HEK293T (cell line): ENCODE measurements around the gene PLPP7.
"Not testable (repeated sequence)": the region's sequence is repeated elsewhere in the genome, so short reads cannot be mapped to it uniquely, and the experiment has no call there.

Source experiments
- CTCF ChIA-PET: fragments of 350-600 bp; formaldehyde crosslinking; extraction: SDS; loops from one replicate; lab custom pipeline; 2021; ENCODE audit warnings: antibody characterized with exemption, inconsistent platforms; lab: Yijun Ruan, JAX
- POLR2A ChIA-PET: fragments of 350-600 bp; formaldehyde crosslinking; extraction: SDS; loops from one replicate; lab custom pipeline; 2020; ENCODE audit warnings: antibody characterized with exemption, inconsistent platforms; lab: Yijun Ruan, JAX
- DNase-seq: peaks from one replicate; pipeline ENCODE4 v3.0.0; 2012; ENCODE audit warnings: mixed read lengths; ENCODE audit errors: extremely low spot score
- ARNT ChIP-seq: fragments of 450-650 bp; IDR thresholded peaks from 2 replicates; pipeline ENCODE4 v1.6.1; 2017; ENCODE audit warnings: mild to moderate bottlenecking
- BHLHE40 ChIP-seq: fragments of 450-650 bp; IDR thresholded peaks from 2 replicates; pipeline ENCODE4 v1.6.1; 2016; ENCODE audit warnings: mild to moderate bottlenecking, moderate library complexity, borderline replicate concordance
- CTBP1 ChIP-seq: fragments of 450-650 bp; IDR thresholded peaks from 2 replicates; pipeline ENCODE4 v1.6.1; 2016; ENCODE audit warnings: borderline replicate concordance
- ELF4 ChIP-seq: fragments of 450-650 bp; IDR thresholded peaks from 2 replicates; pipeline ENCODE4 v1.6.1; 2017; ENCODE audit warnings: antibody characterized with exemption
- FOXA1 ChIP-seq: fragments of 450-650 bp; IDR thresholded peaks from 2 replicates; pipeline ENCODE4 v1.6.1; 2016; ENCODE audit warnings: mild to moderate bottlenecking
- FOXK2 ChIP-seq: fragments of 450-650 bp; IDR thresholded peaks from 2 replicates; pipeline ENCODE4 v1.6.1; 2016; ENCODE audit warnings: mild to moderate bottlenecking
- FOXM1 ChIP-seq: fragments of 450-650 bp; IDR thresholded peaks from 2 replicates; pipeline ENCODE4 v1.6.1; 2017; ENCODE audit warnings: mild to moderate bottlenecking, borderline replicate concordance
- HDGF ChIP-seq: fragments of 450-650 bp; IDR thresholded peaks from 2 replicates; pipeline ENCODE4 v1.6.1; 2017; ENCODE audit warnings: antibody characterized with exemption, borderline replicate concordance
- L3MBTL2 ChIP-seq: fragments of 450-650 bp; conservative IDR thresholded peaks from 2 replicates; pipeline ENCODE4 v1.6.1; 2016; ENCODE audit warnings: mild to moderate bottlenecking
- LEF1 ChIP-seq: fragments of 450-650 bp; IDR thresholded peaks from 2 replicates; pipeline ENCODE4 v1.6.1; 2017; ENCODE audit warnings: mild to moderate bottlenecking, borderline replicate concordance
- NFRKB ChIP-seq: fragments of 450-650 bp; IDR thresholded peaks from 2 replicates; pipeline ENCODE4 v1.6.1; 2016; ENCODE audit warnings: mild to moderate bottlenecking, moderate library complexity
- SP1 ChIP-seq: fragments of 450-650 bp; IDR thresholded peaks from 2 replicates; pipeline ENCODE4 v1.6.1; 2017
- SUZ12 ChIP-seq: fragments of 450-650 bp; IDR thresholded peaks from 2 replicates; pipeline ENCODE4 v1.6.1; 2016; ENCODE audit warnings: mild to moderate bottlenecking
- TARDBP ChIP-seq: fragments of 450-650 bp; IDR thresholded peaks from 2 replicates; pipeline ENCODE4 v1.6.1; 2016
- ZNF384 ChIP-seq: fragments of 450-650 bp; IDR thresholded peaks from 2 replicates; pipeline ENCODE4 v1.6.1; 2016
- TF ChIP-seq, protein P1 (sequence below): fragments of 450-650 bp; IDR thresholded peaks from 2 replicates; pipeline ENCODE4 v1.6.1; 2016

Gene PLPP7

DNA sequence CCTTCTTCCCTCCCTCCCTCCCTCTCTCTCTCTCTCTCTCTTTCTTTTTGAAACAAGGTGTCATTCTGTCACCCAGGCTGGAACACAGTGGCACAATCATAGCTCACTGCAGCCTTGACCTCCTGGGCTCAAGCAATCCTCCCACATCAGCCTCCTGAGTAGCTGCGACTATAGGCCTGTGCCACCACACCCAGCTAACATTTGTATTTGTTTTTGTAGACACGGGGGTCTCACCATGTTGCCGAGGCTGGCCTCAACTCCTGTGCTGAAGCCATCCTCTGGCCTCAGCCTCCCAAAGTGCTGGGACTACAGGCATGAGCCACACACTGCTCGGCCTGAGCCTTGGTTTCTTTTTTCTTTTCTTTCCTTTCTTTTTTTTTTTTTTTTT lies 45.8 kb downstream of the PLPP7 start:
- TF ChIP-seq NFRKB (no peak), ARNT (no peak), HDGF (no peak), BHLHE40 (no peak), FOXK2 (no peak), SP1 (no peak)
- no peak for DNase-seq
- POLR2A ChIA-PET: interaction anchor here (1.4 kb wide), 1 partner anchor 211 kb away, joined by 3 read pairs; no protein-coding TSS in a partner anchor
- CTCF ChIA-PET: interaction anchor here (0.6 kb wide), 1 partner anchor 154 kb away, joined by 3 read pairs; no protein-coding TSS in a partner anchor

DNA sequence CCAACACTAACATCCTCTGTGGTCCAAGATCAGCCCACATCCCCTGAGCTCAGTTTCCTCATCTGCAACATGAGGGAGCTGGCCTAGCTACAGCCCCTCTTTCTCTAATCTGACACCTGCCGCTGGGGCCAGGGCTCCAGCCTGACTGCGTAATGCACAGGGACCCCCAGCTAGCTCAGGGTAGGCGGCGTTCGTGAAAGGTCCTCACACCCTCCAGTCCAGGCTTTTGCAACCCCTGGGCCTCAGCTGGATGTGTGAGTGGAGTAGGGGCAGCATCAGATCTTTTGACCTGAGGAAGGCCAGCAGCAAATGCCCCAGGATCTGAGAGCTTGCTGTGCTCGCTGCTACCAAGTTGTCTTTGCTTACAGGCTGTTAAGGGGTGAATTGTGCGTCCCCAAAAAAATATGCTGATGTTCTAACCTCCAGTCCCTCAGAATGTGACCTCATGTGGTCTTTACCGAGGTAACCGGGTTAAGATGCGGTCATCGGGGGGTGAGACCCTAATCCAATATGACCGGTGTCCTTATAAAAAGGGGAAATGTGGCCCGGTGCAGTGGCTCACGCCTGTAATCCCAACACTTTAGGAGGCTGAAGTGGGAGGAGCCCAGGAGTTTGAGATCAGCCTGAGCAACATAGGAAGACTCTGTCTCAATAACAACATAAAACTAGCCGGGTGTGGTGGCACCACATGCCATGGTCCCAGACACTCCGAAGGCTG lies 47.8 kb downstream of the PLPP7 start:
- DNase-seq: no peak
- POLR2A ChIA-PET: no interaction called here
- no peak for TF ChIP-seq FOXK2
- no peak for TF ChIP-seq ARNT
- CTCF ChIA-PET: interaction anchor here (0.8 to 1.1 kb wide), 5 partner anchors 9 to 240 kb away, joined by 3 to 5 read pairs (median 3); no protein-coding TSS in a partner anchor

DNA sequence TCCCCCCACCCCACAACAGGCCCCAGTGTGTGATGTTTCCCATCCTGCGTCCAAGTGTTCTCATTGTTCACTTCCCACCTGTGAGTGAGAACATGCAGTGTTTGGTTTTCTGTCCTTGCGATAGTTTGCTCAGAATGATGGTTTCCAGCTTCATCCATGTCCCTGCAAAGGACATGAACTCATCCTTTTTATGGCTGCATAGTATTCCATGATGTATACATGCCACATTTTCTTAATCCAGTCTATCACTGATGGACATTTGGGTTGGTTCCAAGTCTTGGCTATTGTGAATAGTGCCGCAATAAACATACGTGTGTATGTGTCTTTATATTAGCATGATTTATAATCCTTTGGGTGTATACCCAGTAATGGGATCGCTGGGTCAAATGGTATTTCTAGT lies 49.7 kb downstream of the PLPP7 start:
- CTCF ChIA-PET, DNase-seq, POLR2A ChIA-PET: not testable (repeated sequence)

DNA sequence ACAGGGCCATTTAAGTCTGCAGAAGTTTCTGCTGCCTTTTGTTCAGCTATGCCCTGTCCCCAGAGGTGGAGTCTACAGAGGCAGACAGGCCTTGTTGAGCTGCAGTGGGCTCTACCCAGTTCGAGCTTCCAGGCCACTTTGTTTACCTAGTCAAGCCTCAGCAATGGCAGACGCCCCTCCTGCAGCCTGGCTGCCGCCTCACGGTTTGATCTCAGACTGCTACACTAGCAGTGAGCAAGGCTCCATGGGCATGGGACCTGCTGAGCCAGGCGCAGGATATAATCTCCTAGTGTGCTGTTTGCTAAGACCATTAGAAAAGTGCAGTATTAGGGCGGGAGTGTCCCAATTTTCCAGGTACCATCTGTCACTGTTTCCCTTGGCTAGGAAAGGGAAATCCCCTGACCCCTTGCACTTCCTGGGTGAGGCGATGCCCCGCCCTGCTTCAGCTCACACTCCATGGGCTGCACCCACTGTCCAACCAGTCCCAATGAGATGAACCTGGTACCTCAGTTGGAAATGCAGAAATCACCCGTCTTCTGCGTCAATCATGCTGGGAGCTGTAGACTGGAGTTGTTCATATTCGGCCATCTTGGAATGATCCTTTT lies 55.5 kb downstream of the PLPP7 start:
- DNase-seq, POLR2A ChIA-PET: not testable (repeated sequence)
- CTCF ChIA-PET: interaction anchor here (0.7 kb wide), 1 partner anchor 11 kb away, joined by 3 read pairs; no protein-coding TSS in a partner anchor

DNA sequence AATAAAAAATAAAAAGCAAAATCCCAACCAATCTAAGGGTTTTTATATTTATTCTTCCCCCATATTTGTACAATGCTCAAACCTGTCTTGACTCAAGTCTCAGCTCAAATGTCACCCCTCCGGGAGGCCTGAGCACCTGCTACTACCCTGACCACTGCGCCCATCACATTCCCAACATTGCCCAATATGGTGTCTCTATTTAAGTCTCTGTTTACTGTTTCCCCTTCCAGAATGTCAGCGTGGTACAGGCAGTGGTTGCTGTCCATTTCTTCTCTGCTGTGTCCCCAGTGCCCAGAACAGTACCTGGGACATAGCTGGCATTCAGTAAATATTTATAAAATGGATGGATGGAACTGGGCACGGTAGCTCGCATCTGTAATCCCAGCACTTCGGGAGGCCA lies 57.0 kb downstream of the PLPP7 start:
- TF ChIP-seq FOXM1 (no peak), ELF4 (no peak), SP1 (no peak), NFRKB (no peak), HDGF (no peak), ARNT (no peak), FOXA1 (no peak), CTBP1 (no peak)
- CTCF ChIA-PET: no interaction called here
- no peak for DNase-seq

DNA sequence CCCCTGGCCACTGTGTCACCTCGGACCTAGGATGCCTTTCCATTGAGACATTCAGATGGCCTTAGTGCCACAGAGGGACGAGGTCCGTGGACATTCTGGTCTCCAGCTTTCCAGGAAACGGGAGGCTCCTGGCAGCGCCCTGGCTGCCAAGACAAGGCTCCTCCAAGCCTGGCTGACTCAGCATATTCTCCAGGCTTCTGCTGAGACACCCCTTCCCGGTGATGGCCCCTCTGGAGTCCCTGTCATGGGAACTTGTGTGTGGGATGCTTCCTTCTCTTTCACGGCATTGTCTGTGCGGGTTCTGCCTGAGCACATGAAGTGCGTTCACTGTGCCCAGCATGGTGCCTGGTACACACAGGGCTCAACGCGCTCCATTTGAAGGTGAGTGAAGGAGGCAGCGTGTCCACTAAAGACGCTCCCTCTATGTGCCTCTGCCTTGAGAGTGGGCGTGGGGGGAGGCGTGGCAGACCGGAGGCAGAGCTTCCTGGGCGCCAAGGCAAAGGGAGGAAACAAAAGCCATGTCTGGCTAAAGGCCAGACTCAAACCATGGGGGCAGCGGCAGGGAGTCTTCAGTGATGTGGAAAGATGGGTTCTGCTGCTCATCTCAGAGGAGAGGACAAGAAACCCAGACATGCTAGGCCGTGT lies 58.0 kb downstream of the PLPP7 start:
- TF ChIP-seq TARDBP (no peak), ARNT (no peak), NFRKB (no peak), FOXA1 (no peak), ELF4 (no peak), ZNF384 (no peak), FOXK2 (no peak), SP1 (no peak), BHLHE40 (no peak), HDGF (no peak), CTBP1 (no peak)
- ChIA-PET CTCF (no interaction called here), POLR2A (no interaction called here)
- no peak for DNase-seq

More for the DNA sequence above, 57.0 kb downstream of the PLPP7 start:
- POLR2A ChIA-PET: interaction anchor here (0.6 kb wide), 1 partner anchor 10 kb away, joined by 3 read pairs; no protein-coding TSS in a partner anchor

DNA sequence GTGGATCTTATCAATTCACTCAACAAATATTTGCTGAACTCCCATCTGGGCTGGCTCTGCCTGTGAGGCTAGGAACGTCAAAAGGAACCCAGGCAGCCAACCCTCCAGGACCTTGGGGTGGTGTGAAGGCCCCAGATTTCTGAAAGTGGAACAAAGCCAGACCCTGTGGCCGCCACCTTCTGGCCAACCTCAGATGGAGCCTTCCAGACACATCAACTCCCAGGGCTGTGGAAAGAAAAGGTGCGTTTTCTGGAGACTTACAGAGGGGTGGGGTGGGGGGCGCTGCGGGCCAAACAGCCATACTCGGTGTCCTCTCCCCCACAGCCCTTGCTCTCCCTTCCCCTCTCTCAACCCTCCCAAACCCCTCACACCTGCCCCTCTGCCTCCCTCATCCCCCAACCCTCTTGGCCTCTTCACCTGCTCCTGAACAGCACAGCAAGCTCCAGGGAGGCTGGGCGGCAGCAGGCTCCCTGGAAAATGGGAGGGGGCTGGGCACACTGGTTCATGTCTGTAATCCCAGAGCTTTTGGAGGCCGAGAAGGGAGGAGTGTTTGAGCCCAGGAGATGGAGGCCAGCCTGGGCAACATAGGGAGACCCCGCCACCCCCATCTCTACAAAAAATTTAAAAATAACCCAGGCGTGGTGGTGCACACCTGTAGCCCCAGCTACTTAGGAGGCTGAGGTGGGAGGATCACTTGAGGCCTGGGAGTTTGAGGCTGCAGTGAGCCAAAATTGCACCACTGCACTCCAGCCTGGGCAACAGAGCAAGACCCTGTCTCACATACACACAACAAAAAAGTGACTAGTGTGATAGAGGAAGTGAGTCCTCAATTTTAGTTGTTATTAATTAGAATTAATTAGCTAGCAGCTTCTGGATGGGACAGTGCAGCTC lies 59.4 kb downstream of the PLPP7 start:
- TF ChIP-seq FOXA1 (no peak), HDGF (no peak), SP1 (no peak), CTBP1 (no peak), BHLHE40 (no peak), FOXM1 (no peak), ELF4 (no peak), NFRKB (no peak), ZNF384 (no peak), FOXK2 (no peak), L3MBTL2 (no peak), ARNT (no peak), TARDBP (no peak), LEF1 (no peak), SUZ12 (no peak)
- TF ChIP-seq, protein P1, sequence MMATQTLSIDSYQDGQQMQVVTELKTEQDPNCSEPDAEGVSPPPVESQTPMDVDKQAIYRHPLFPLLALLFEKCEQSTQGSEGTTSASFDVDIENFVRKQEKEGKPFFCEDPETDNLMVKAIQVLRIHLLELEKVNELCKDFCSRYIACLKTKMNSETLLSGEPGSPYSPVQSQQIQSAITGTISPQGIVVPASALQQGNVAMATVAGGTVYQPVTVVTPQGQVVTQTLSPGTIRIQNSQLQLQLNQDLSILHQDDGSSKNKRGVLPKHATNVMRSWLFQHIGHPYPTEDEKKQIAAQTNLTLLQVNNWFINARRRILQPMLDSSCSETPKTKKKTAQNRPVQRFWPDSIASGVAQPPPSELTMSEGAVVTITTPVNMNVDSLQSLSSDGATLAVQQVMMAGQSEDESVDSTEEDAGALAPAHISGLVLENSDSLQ: no peak
- CTCF ChIA-PET: interaction anchor here (0.5 to 1.3 kb wide), 9 partner anchors 11 to 398 kb away, joined by 3 to 7 read pairs (median 3); no protein-coding TSS in a partner anchor
- DNase-seq: peak; percentile 13
- POLR2A ChIA-PET: interaction anchor here (0.6 kb wide), 1 partner anchor 296 kb away, joined by 3 read pairs; no protein-coding TSS in a partner anchor
